Panc1 (cell line): Measurements from ENCODE around the gene ATP6V0D1. TPM values are rescaled to one million over a fixed set of nuclear protein-coding genes. Genes with fewer than 3 reads are reported as not detected.

Source experiments
- ATAC-seq: fragments of 200-7000 bp; cut with Tn5 transposase; 2 replicates; pipeline ENCODE4 v1.9.1; 2020; ENCODE audit warnings: mild to moderate bottlenecking, moderate library complexity
- BruUV-seq: library from RNA; stranded (reverse); fragments of 400-500 nt; replicated peaks from 2 replicates; lab custom pipeline; 2021; lab: Mats Ljungman, UMichigan
- CTCF ChIA-PET: fragments of 300-600 bp; sonication (Branson Sonifier 250); formaldehyde crosslinking; loops from one replicate; lab custom pipeline; 2022; ENCODE audit warnings: antibody characterized with exemption; lab: Charles Lee
- POLR2A ChIA-PET: fragments of 300-600 bp; sonication (Branson Sonifier 250); formaldehyde crosslinking; loops from one replicate; lab custom pipeline; 2022; ENCODE audit warnings: antibody characterized with exemption; lab: Charles Lee
- DNase-seq: peaks from one replicate; pipeline ENCODE4 v3.0.0-alpha.2; 2010; ENCODE audit warnings: low read depth, low spot score
- H3K27ac ChIP-seq: 2 replicates; pipeline ENCODE4 v1.5.1; 2011; ENCODE audit warnings: mild to moderate bottlenecking, low read length, inconsistent platforms
- H3K27me3 ChIP-seq: fragments of 200-500 bp; sonication (Bioruptor generic); 2 replicates; pipeline ENCODE4 v1.6.0; 2014; ENCODE audit warnings: low read length, inconsistent platforms; ENCODE audit not compliant: control insufficient read depth, insufficient read depth
- H3K36me3 ChIP-seq: fragments of 200-500 bp; sonication (Bioruptor generic); 2 replicates; pipeline ENCODE4 v1.5.1; 2014; ENCODE audit warnings: inconsistent platforms, mild to moderate bottlenecking, low read length, moderate library complexity; ENCODE audit not compliant: control insufficient read depth, insufficient read depth
- H3K4me1 ChIP-seq: 2 replicates; pipeline ENCODE4 v1.5.1; 2011; ENCODE audit warnings: inconsistent platforms, mild to moderate bottlenecking, low read length, moderate library complexity; ENCODE audit not compliant: control insufficient read depth, insufficient read depth
- H3K4me3 ChIP-seq, 2 experiments: 2 replicates each; pipeline ENCODE4 v1.5.1; 2011 to 2012; ENCODE audit warnings: low read depth in 2 of 2, low read length in 2 of 2, mild to moderate bottlenecking in 2 of 2, inconsistent platforms in 1 of 2, moderate library complexity in 1 of 2
- H3K9me3 ChIP-seq: fragments of 200-500 bp; sonication (Bioruptor generic); 2 replicates; pipeline ENCODE4 v1.5.1; 2014; ENCODE audit warnings: low read depth, mild to moderate bottlenecking, inconsistent platforms, low read length, moderate library complexity; ENCODE audit not compliant: control insufficient read depth, insufficient read depth
- POLR2AphosphoS5 ChIP-seq: IDR thresholded peaks from 2 replicates; pipeline ENCODE4 v1.6.1; 2012; ENCODE audit warnings: mild to moderate bottlenecking, low read depth, low read length, moderate library complexity
- SIN3A ChIP-seq: IDR thresholded peaks from 2 replicates; pipeline ENCODE4 v1.6.1; 2012; ENCODE audit warnings: low read depth, mild to moderate bottlenecking, low read length, moderate library complexity, borderline replicate concordance; ENCODE audit not compliant: insufficient read depth
- TCF7L2 ChIP-seq: IDR thresholded peaks from 2 replicates; pipeline ENCODE4 v1.6.1; 2011; ENCODE audit warnings: mild to moderate bottlenecking, low read depth, low read length, inconsistent platforms
- in situ Hi-C: cut with HindIII; loops from 2 replicates; pipeline ENCODE4 v1.10.0; 2016; ENCODE audit warnings: low sequenced_read_pairs, low pct_unique_long_range_greater_than_20kb
- intact Hi-C: fragments of 100-400 bp; cut with micrococcal nuclease; formaldehyde crosslinking; loops from one replicate; pipeline ENCODE4 v1.10.0; 2022; ENCODE audit not compliant: unreplicated experiment
- total RNA-seq: library from RNA; stranded (reverse); gene quantifications from one replicate; pipeline ENCODE4 v1.2.1, GENCODE V29; 2021; ENCODE audit not compliant: unreplicated experiment
- TF ChIP-seq, protein P1 (sequence below): fragments of 450-650 bp; IDR thresholded peaks from 2 replicates; pipeline ENCODE4 v1.5.1; 2017; ENCODE audit warnings: mild to moderate bottlenecking
- TF ChIP-seq, protein P2 (sequence below), 2 experiments: IDR thresholded peaks; 2 replicates each; pipeline ENCODE4 v1.6.1; 2011 to 2012; ENCODE audit warnings: low read depth in 2 of 2, control low read depth in 1 of 2, low read length in 1 of 2, mild to moderate bottlenecking in 1 of 2, moderate library complexity in 1 of 2; ENCODE audit not compliant: insufficient read depth in 1 of 2

ATP6V0D1 gene
- total RNA-seq, 1 experiment from 2014 or later = 70.8 TPM

DNA sequence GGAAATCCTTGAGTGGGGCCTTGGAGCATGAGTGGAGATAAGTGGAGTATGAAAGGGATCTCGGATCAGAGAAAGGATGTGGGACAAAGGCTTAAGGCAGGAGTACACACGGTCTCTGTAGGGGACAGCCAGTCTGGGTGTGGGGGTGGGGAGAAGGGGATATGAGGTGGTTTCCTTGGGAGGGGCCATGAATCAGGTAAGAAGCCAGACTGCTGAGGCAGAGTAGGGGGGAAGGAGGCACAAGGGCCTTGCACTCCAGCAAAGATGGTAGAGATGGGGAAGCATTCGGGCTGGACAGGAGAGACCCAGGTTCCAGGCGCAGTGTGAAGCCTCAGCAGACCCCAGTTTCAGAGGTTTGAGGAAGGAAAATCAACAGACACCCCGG lies 48.5 kb downstream of the ATP6V0D1 start:
- ChIA-PET CTCF (no interaction called here), POLR2A (no interaction called here)
- no peak overlapping the region for H3K4me3 ChIP-seq
- no peaks in the 10 kb centered on the region for H3K36me3 ChIP-seq
- no peak overlapping the region for H3K27ac ChIP-seq
- no peak for ATAC-seq
- BruUV-seq = no TSS peak
- intact Hi-C loops = no loop called here
- H3K9me3 ChIP-seq = no peaks in the 10 kb centered on the region
- in situ Hi-C loops = no loop called here
- H3K27me3 ChIP-seq = no peaks in the 10 kb centered on the region
- DNase-seq = no peak
- TF ChIP-seq TCF7L2 = no peak
- TF ChIP-seq SIN3A = no peak
- TF ChIP-seq, protein P1, sequence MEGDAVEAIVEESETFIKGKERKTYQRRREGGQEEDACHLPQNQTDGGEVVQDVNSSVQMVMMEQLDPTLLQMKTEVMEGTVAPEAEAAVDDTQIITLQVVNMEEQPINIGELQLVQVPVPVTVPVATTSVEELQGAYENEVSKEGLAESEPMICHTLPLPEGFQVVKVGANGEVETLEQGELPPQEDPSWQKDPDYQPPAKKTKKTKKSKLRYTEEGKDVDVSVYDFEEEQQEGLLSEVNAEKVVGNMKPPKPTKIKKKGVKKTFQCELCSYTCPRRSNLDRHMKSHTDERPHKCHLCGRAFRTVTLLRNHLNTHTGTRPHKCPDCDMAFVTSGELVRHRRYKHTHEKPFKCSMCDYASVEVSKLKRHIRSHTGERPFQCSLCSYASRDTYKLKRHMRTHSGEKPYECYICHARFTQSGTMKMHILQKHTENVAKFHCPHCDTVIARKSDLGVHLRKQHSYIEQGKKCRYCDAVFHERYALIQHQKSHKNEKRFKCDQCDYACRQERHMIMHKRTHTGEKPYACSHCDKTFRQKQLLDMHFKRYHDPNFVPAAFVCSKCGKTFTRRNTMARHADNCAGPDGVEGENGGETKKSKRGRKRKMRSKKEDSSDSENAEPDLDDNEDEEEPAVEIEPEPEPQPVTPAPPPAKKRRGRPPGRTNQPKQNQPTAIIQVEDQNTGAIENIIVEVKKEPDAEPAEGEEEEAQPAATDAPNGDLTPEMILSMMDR = no peak
- no peak for TF ChIP-seq POLR2AphosphoS5
- TF ChIP-seq, protein P2, sequence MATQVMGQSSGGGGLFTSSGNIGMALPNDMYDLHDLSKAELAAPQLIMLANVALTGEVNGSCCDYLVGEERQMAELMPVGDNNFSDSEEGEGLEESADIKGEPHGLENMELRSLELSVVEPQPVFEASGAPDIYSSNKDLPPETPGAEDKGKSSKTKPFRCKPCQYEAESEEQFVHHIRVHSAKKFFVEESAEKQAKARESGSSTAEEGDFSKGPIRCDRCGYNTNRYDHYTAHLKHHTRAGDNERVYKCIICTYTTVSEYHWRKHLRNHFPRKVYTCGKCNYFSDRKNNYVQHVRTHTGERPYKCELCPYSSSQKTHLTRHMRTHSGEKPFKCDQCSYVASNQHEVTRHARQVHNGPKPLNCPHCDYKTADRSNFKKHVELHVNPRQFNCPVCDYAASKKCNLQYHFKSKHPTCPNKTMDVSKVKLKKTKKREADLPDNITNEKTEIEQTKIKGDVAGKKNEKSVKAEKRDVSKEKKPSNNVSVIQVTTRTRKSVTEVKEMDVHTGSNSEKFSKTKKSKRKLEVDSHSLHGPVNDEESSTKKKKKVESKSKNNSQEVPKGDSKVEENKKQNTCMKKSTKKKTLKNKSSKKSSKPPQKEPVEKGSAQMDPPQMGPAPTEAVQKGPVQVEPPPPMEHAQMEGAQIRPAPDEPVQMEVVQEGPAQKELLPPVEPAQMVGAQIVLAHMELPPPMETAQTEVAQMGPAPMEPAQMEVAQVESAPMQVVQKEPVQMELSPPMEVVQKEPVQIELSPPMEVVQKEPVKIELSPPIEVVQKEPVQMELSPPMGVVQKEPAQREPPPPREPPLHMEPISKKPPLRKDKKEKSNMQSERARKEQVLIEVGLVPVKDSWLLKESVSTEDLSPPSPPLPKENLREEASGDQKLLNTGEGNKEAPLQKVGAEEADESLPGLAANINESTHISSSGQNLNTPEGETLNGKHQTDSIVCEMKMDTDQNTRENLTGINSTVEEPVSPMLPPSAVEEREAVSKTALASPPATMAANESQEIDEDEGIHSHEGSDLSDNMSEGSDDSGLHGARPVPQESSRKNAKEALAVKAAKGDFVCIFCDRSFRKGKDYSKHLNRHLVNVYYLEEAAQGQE (IDR thresholded peaks at IDR 0.05; ENCODE audit: insufficient read depth in 1 of 2, low read depth in 2 of 2, low read length in 1 of 2) = no peak
- peaks cover 2% of the 10 kb centered on the region; the same call in 1 of the 2 replicates for H3K4me1 ChIP-seq

DNA sequence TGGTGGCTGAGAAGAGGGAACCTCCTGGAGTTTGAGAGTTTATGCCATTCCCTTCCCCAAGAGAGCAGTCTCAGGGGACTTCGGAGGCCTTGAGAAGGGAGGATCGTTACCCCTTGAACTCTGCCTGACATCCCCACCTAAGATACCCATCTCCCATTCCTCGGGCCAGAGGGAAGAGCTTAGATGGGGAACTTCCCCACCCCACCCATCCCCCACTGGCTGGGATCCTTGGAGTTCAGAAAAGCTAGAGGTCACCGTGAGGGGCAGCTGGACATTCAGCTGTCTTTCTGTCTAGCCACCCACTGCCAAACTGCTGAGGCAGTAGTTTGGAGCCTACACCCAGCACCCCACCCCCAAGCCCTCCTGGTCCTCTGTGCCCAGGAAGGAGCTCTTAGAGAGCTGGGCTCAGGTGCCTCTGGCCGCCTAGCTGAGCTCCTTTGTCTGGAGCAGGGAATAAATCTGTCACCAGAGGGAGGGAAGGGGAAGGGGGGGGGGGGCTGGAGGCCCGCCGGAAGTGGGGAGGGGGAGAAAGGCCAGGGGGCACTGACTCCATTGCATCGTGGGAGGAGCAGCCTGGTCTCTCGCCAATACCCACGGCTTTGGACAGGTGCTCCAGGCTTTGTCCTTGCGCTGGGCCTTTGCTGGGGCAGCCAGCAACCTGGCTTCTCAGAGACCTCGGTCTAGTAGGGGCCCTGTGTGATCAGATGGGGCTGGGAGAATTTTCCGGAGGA lies 49.0 kb downstream of the ATP6V0D1 start:
- H3K4me3 ChIP-seq = peak overlapping the region; percentile 28 to 41
- no peaks in the 10 kb centered on the region for H3K9me3 ChIP-seq
- ATAC-seq = no peak
- no TSS peak for BruUV-seq
- H3K27ac ChIP-seq = no peak overlapping the region
- ChIA-PET CTCF (interaction anchor here (0.6 kb wide), 1 partner anchor 232 kb away, joined by 5 read pairs; no protein-coding TSS in a partner anchor), POLR2A (no interaction called here)
- in situ Hi-C loops = no loop called here
- intact Hi-C loops = no loop called here
- peaks cover 2% of the 10 kb centered on the region; the same call in 1 of the 2 replicates for H3K4me1 ChIP-seq
- H3K27me3 ChIP-seq = no peaks in the 10 kb centered on the region
- no peaks in the 10 kb centered on the region for H3K36me3 ChIP-seq
- TF ChIP-seq, protein P1 = no peak
- no peak for TF ChIP-seq TCF7L2
- TF ChIP-seq, protein P2 (IDR thresholded peaks at IDR 0.05; ENCODE audit: insufficient read depth in 1 of 2, low read depth in 2 of 2, low read length in 1 of 2) = no peak
- TF ChIP-seq SIN3A = no peak
- no peak for TF ChIP-seq POLR2AphosphoS5
- DNase-seq = no peak
